GM12891 (cell line): ENCODE measurements around the gene NUTF2.

Experiments used
- POLR2A ChIP-seq: IDR thresholded peaks from 2 replicates; pipeline ENCODE4 v1.6.1; 2011; ENCODE audit warnings: low read depth, low read length, control low read depth
- POLR2AphosphoS5 ChIP-seq: IDR thresholded peaks from 2 replicates; pipeline ENCODE4 v1.6.1; 2011; ENCODE audit warnings: low read depth, low read length, control low read depth
- SPI1 ChIP-seq: IDR thresholded peaks from 2 replicates; pipeline ENCODE4 v1.6.1; 2011; ENCODE audit warnings: low read depth, low read length, control low read depth
- TAF1 ChIP-seq: IDR thresholded peaks from 2 replicates; pipeline ENCODE4 v1.6.1; 2011; ENCODE audit warnings: low read depth, low read length, control low read depth

GRCh38 chr16:67841816-67842508 lies 4.8 kb upstream of the NUTF2 start, which contains the start of gene THAP11:
- TF ChIP-seq POLR2A (no peak), TAF1 (no peak), SPI1 (peak; percentile 42), POLR2AphosphoS5 (no peak)
